BJ (cell line): ENCODE measurements around the gene USP48. TPM values are rescaled to one million over a fixed set of nuclear protein-coding genes. Genes with fewer than 3 reads are reported as not detected.

Experiments used
- CTCF ChIA-PET: fragments of 350-600 bp; formaldehyde crosslinking; extraction: SDS; loops from one replicate; lab custom pipeline; 2021; ENCODE audit warnings: antibody characterized with exemption, inconsistent platforms; lab: Yijun Ruan, JAX
- POLR2A ChIA-PET: fragments of 300-600 bp; sonication (Branson Sonifier 250); formaldehyde crosslinking; extraction: SDS; loops from one replicate; lab custom pipeline; 2021; ENCODE audit warnings: antibody characterized with exemption; lab: Charles Lee
- DNase-seq: peaks from one replicate; pipeline ENCODE4 v3.0.0-alpha.2; 2011; ENCODE audit warnings: low read depth
- H3K27me3 ChIP-seq: 2 replicates; pipeline ENCODE4 v1.6.0; 2011; ENCODE audit warnings: low read length; ENCODE audit not compliant: control insufficient read depth, insufficient read depth
- H3K36me3 ChIP-seq: 2 replicates; pipeline ENCODE4 v1.5.1; 2011; ENCODE audit warnings: low read length; ENCODE audit not compliant: control insufficient read depth, insufficient read depth
- H3K4me3 ChIP-seq: 2 replicates; pipeline ENCODE4 v1.5.1; 2011; ENCODE audit warnings: low read depth, mild to moderate bottlenecking, control low read depth, low read length
- CTCF ChIP-seq: IDR thresholded peaks from 2 replicates; pipeline ENCODE4 v1.5.1; 2011; ENCODE audit warnings: low read depth, mild to moderate bottlenecking, control low read depth, inconsistent platforms, low read length, moderate library complexity; ENCODE audit not compliant: insufficient read depth
- polyA plus RNA-seq: library from polyadenylated mRNA; depleted of rRNA; stranded (reverse); fragments of >200 nt; gene quantifications from 2 replicates; pipeline ENCODE4 v1.2.3, GENCODE V29; 2011

The USP48 gene
- polyA plus RNA-seq, 1 experiment: 10.8 TPM

GRCh38 chr1:21754583-21754982 lies 28.4 kb downstream of the USP48 start:
- CTCF ChIA-PET: no interaction called here
- Histone ChIP-seq H3K36me3 (peaks cover 12% of the 10 kb centered on the region), H3K4me3 (no peak overlapping the region), H3K27me3 (no peaks in the 10 kb centered on the region)
- no peak for TF ChIP-seq CTCF
- no peak for DNase-seq
- POLR2A ChIA-PET: no interaction called here

GRCh38 chr1:21752186-21752585 lies 30.8 kb downstream of the USP48 start:
- Histone ChIP-seq H3K4me3 (no peak overlapping the region), H3K36me3 (peaks cover 11% of the 10 kb centered on the region), H3K27me3 (no peaks in the 10 kb centered on the region)
- CTCF ChIA-PET: interaction anchor here (0.8 kb wide), 1 partner anchor 8 kb away, joined by 3 read pairs; no protein-coding TSS in a partner anchor
- POLR2A ChIA-PET: no interaction called here
- no peak for DNase-seq
- TF ChIP-seq CTCF: no peak

- CTCF ChIA-PET: interaction anchor here (0.8 kb wide), 1 partner anchor 9 kb away, joined by 3 read pairs; no protein-coding TSS in a partner anchor
- POLR2A ChIA-PET: no interaction called here
- DNase-seq: no peak
- Histone ChIP-seq H3K36me3 (peaks cover 11% of the 10 kb centered on the region), H3K4me3 (no peak overlapping the region), H3K27me3 (no peaks in the 10 kb centered on the region)
- TF ChIP-seq CTCF: no peak
These were observed 31.7 kb downstream of the USP48 start for GRCh38 chr1:21751281-21751680.

- DNase-seq: no peak
- peaks cover 11% of the 10 kb centered on the region for H3K36me3 ChIP-seq
- CTCF ChIA-PET: no interaction called here
- POLR2A ChIA-PET: no interaction called here
- no peaks in the 10 kb centered on the region for H3K27me3 ChIP-seq
- TF ChIP-seq CTCF: no peak
- H3K4me3 ChIP-seq: no peak overlapping the region
These were observed 32.1 kb downstream of the USP48 start for GRCh38 chr1:21750841-21751240.

GRCh38 chr1:21749859-21750468 lies 33.0 kb downstream of the USP48 start:
- no peak for TF ChIP-seq CTCF
- no peak for DNase-seq
- peaks cover 9% of the 10 kb centered on the region for H3K36me3 ChIP-seq
- ChIA-PET CTCF (no interaction called here), POLR2A (no interaction called here)
- H3K4me3 ChIP-seq: no peak overlapping the region
- no peaks in the 10 kb centered on the region for H3K27me3 ChIP-seq
